Measurements from ENCODE around the gene THSD4.

GRCh38 chr15:71806452-71806931, 691.2 kb downstream of the THSD4 start:
- no peak for TF ChIP-seq EZH2 (IDR thresholded peaks at IDR 0.05; ENCODE audit: insufficient read depth, low read length)
- TF ChIP-seq CTCF (IDR thresholded peaks at IDR 0.05; ENCODE audit: insufficient read depth, low read depth, low read length): no peak
